Heart right ventricle (tissue), 16 donors: ENCODE measurements around the gene TBC1D22A. TPM values are rescaled to one million over a fixed set of nuclear protein-coding genes. Genes with fewer than 3 reads are reported as not detected.

Source experiments
- ATAC-seq, 8 donors: fragments of 200-7000 bp; cut with Tn5 transposase; one replicate each; pipeline ENCODE4 v1.9.1; 2020; ENCODE audit warnings: mild to moderate bottlenecking in 8 of 8, moderate library complexity in 8 of 8, moderate number of reproducible peaks in 1 of 8
- DNase-seq, 2 donors: peaks; one replicate each; pipeline ENCODE4 v3.0.0-alpha.2; 2020
- H3K27ac ChIP-seq, 10 donors: fragments of 200-600 bp; sonication (generic) in 2 of 10; one replicate each; pipeline versions ENCODE4 v1.5.0 to v1.8.0; 2020 to 2022; ENCODE audit warnings: mild to moderate bottlenecking in 3 of 10
- H3K27me3 ChIP-seq, 7 donors: fragments of 200-600 bp; one replicate each; pipeline ENCODE4 v1.8.0; 2021 to 2022; ENCODE audit warnings: mild to moderate bottlenecking in 2 of 7
- H3K36me3 ChIP-seq, 9 donors: fragments of 200-600 bp; sonication (generic) in 1 of 9; one replicate each; pipeline versions ENCODE4 v1.5.0 to v1.8.0; 2020 to 2022; ENCODE audit warnings: mild to moderate bottlenecking in 2 of 9
- H3K4me1 ChIP-seq, 9 donors: fragments of 200-600 bp; sonication (generic) in 1 of 9; one replicate each; pipeline versions ENCODE4 v1.5.0 to v1.8.0; 2020 to 2022; ENCODE audit warnings: mild to moderate bottlenecking in 4 of 9
- H3K4me3 ChIP-seq, 10 donors: fragments of 200-600 bp; sonication (generic) in 2 of 10; one replicate each; pipeline versions ENCODE4 v1.5.0 to v1.8.0; 2020 to 2022; ENCODE audit warnings: mild to moderate bottlenecking in 7 of 10, moderate library complexity in 2 of 10
- H3K9me3 ChIP-seq, 11 donors: fragments of 200-600 bp in 10 of 11; sonication (generic) in 2 of 11; one replicate each; pipeline versions ENCODE4 v1.5.0 to v1.8.0; 2013 to 2022; ENCODE audit warnings: mild to moderate bottlenecking in 2 of 11, control low read depth in 1 of 11, moderate library complexity in 1 of 11
- WGBS, 2 donors: extraction: QIAGEN DNeasy Blood & Tissue Kit; methylation state at CpG; one replicate each; pipeline ENCODE4 v1.1.7; 2013; ENCODE audit warnings: inconsistent platforms in 1 of 2; 5-methylcytosine and 5-hydroxymethylcytosine counted together
- intact Hi-C, 10 donors: fragments of 100-400 bp; cut with DNase I; formaldehyde crosslinking; loops; one replicate each; pipeline versions ENCODE4 v1.11.1 to v1.14.2; 2022
- polyA plus RNA-seq, 2 donors: library from polyadenylated mRNA; stranded (reverse); fragments of 200-250 nt; gene quantifications; one replicate each; pipeline ENCODE4 v1.2.3, GENCODE V29; 2013
- total RNA-seq, 10 donors: library from RNA; stranded (reverse); fragmentation: NEBNext Ultra II Directional in 3 of 10; extraction: Animal tissue kit (Norgen Biotek cat#: 25700) in 3 of 10; gene quantifications; one replicate each; pipeline versions ENCODE4 v1.2.1 to v1.2.4, GENCODE V29; 2021 to 2023
- TF ChIP-seq, protein P1 (sequence below), 9 donors: fragments of 200-600 bp; sonication (generic) in 2 of 9; IDR thresholded peaks; one replicate each; pipeline versions ENCODE4 v1.5.0 to v1.8.0; 2021 to 2022; ENCODE audit warnings: antibody characterized with exemption in 9 of 9, mild to moderate bottlenecking in 5 of 9, moderate library complexity in 1 of 9
- donor health status: Arrhythmogenic right ventricular cardiomyopathy.
- donor health status: ischemic (EF 13 %, LVEDD 7.1; RV severe dilation, severe dysfunction).
- donor health status: healthy with polysubstance abuse.
- donor health status: DM: no; HTN: yes; CAD: no.
- donor health status: DM: no; HTN: no; CAD: no.
- donor health status: ischemic (EF 25% LVEDD 6.9; RV normal size, moderate dysfunction).
- donor health status: ischemic (EF 25% LVEDD 5.7; RV mildly dilated, moderate dysfunction).
- donor health status: healthy.
- donor health status: DM: yes; HTN: yes; CAD: no.
- donor health status: Ischemic cardiomyopathy.
- donor health status: ischemic (EF 35%, LVEDD 5.7; RV mildly dilated, moderate dysfunction).
- donor health status: nonischemic (EF 11% LVEDD 7.7; RV severe dilation, severe dysfunction).
- donor health status: DM: yes; HTN: yes; CAD: no.
- donor health status: PGD.
- donor health status: ischemic (EF 29% LVEDD 5.4; RV normal size, mild dysfunction).
- donor health status: nonischemic (EF 23%, LVEDD 6.1; RV moderate dilation, normal function).

Gene TBC1D22A
- total and polyA plus RNA-seq, 12 donors: 7.2 to 27.9 (median 17.9) TPM

DNA sequence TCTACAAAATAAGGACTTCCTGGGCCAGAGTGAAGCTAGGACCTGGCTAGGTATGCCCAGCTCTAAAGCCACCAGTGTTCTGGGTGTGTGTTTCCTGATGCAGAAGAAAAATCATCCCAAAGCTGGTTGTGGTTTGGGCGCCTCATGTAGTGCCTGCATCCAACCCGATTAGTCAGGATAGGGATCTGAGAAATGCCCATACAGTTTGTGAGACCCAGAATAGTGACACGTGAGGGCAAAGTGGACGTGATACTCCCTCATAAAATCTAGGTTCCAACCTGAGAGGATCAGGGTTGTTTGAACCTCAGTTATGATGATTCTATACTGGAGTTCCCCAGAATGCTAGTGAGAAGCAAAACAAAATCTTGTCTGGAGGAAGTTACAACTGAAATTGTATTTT, 238.4 kb downstream of the TBC1D22A start:
- H3K27me3 ChIP-seq: no peaks in the 10 kb centered on the region
- H3K4me3 ChIP-seq: no peak overlapping the region
- peaks cover 0 to 39% (median 0%) of the 10 kb centered on the region in 9 donors for H3K36me3 ChIP-seq
- intact Hi-C loops: no loop called here
- peaks cover 0 to 13% (median 0%) of the 10 kb centered on the region in 9 donors for H3K4me1 ChIP-seq
- DNase-seq (no peak), ATAC-seq (no peak)
- TF ChIP-seq, protein P1, sequence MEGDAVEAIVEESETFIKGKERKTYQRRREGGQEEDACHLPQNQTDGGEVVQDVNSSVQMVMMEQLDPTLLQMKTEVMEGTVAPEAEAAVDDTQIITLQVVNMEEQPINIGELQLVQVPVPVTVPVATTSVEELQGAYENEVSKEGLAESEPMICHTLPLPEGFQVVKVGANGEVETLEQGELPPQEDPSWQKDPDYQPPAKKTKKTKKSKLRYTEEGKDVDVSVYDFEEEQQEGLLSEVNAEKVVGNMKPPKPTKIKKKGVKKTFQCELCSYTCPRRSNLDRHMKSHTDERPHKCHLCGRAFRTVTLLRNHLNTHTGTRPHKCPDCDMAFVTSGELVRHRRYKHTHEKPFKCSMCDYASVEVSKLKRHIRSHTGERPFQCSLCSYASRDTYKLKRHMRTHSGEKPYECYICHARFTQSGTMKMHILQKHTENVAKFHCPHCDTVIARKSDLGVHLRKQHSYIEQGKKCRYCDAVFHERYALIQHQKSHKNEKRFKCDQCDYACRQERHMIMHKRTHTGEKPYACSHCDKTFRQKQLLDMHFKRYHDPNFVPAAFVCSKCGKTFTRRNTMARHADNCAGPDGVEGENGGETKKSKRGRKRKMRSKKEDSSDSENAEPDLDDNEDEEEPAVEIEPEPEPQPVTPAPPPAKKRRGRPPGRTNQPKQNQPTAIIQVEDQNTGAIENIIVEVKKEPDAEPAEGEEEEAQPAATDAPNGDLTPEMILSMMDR (IDR thresholded peaks at IDR 0.05): no peak
- H3K9me3 ChIP-seq: no peaks in the 10 kb centered on the region
- H3K27ac ChIP-seq: no peak overlapping the region
- 90 to 94% methylated on average over 4 of the region's 4 CpGs for whole genome bisulfite sequencing, 2 donors

DNA sequence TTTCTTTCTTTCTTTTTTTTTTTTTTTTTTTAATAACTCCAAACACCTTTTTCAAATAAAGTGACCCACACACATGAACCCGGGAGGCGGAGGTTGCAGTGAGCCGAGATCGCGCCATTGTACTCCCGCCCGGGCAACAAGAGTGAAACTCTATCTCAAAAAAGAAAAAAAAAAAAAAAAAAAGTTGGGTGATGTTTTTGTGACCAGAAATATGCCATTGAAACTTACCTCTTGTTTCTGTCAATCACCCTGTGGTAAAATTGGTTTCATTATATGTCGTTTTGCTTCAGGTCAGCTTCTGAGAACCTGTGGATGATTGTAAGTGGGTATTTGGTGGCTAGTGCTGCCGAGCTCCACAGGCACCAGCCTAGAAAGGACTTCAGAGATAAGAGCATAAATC, 238.8 kb downstream of the TBC1D22A start:
- H3K9me3 ChIP-seq: no peaks in the 10 kb centered on the region
- TF ChIP-seq, protein P1 (IDR thresholded peaks at IDR 0.05): no peak
- intact Hi-C loops: no loop called here
- ATAC-seq (no peak), DNase-seq (no peak)
- peaks cover 0 to 40% (median 0%) of the 10 kb centered on the region in 9 donors for H3K36me3 ChIP-seq
- no peaks in the 10 kb centered on the region for H3K27me3 ChIP-seq
- 95 to 97% methylated on average over 9 of the region's 9 CpGs for WGBS, 2 donors
- H3K4me1 ChIP-seq: peaks cover 0 to 16% (median 2%) of the 10 kb centered on the region in 9 donors
- no peak overlapping the region for H3K27ac ChIP-seq
- H3K4me3 ChIP-seq: no peak overlapping the region

DNA sequence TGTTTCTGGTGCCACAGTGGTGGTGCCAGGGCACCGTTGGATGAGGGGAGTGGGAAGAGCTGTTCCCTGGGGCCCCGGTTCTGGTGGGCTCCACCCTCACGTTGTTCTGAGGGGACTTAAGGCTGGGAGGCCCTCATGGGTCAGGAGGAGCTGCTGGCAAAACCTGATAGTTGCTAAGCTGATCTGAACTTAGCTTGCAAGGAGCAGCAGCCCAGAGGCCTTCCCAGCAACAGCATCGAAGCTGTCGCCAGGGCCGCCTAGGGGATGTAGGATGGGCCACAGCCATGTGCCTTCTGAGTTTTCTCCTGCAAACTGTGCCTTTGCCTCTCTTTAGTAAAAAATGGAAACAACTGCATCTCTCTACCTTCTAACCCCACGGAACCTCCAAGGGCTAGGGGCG, 240.2 kb downstream of the TBC1D22A start:
- WGBS, 2 donors: 83% methylated on average over 8 of the region's 8 CpGs
- H3K9me3 ChIP-seq: no peaks in the 10 kb centered on the region
- no peak overlapping the region for H3K27ac ChIP-seq
- peaks cover 0 to 44% (median 0%) of the 10 kb centered on the region in 9 donors for H3K36me3 ChIP-seq
- no peak overlapping the region for H3K4me3 ChIP-seq
- intact Hi-C loops: no loop called here
- ATAC-seq (no peak), DNase-seq (no peak)
- peaks cover 0 to 12% (median 6%) of the 10 kb centered on the region in 9 donors for H3K4me1 ChIP-seq
- H3K27me3 ChIP-seq: no peaks in the 10 kb centered on the region
- TF ChIP-seq, protein P1 (IDR thresholded peaks at IDR 0.05): no peak

DNA sequence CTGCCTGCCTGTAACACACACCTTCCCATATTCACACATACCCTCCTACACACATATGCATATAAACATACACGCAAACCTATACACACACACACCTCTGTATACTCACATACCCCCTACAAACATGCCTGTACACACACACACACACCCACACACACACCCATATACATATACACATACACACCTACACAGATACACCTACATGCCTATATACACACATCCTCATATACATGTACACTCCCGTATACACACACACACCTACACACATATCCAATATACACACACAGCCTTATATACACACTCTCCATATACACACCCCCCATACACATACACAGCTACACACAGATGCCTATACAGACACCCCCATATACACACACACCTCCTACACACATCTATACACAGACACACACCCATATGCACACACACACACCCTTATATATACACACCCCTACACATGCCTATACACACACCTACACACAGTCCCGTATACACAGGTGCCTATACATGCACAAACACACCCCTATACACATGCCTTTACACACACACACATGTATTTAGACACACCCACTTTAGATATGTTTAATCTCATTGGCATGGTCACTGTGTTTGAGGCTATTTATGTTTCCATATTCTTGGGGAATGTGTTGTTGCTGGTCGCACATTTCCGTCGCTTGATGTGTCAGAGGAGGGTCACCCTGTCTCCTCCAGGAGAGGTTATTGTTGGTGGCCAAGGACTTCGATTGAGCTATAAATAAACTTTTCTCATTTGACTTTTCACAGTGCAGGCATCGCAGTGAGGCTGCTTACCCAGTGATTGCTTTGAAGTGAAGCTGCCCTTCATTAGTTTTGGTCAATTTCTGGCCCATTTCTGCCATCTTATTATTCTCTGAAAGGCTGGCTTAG, 243.3 kb downstream of the TBC1D22A start:
- Histone ChIP-seq H3K4me1 (peaks cover 0 to 12% (median 6%) of the 10 kb centered on the region in 9 donors), H3K27ac (no peak overlapping the region), H3K27me3 (no peaks in the 10 kb centered on the region), H3K4me3 (no peak overlapping the region), H3K36me3 (peaks cover 0 to 35% (median 0%) of the 10 kb centered on the region in 9 donors), H3K9me3 (no peaks in the 10 kb centered on the region)
- intact Hi-C loops: no loop called here
- 67 to 80% methylated on average over 8 of the region's 8 CpGs for WGBS, 2 donors
- TF ChIP-seq, protein P1 (IDR thresholded peaks at IDR 0.05): no peak
- DNase-seq (no peak), ATAC-seq (peak in 5 of 8 donors; percentile 52 to 75 (median 58))
